Right atrium auricular region (tissue), 2 donors: ENCODE data around the gene NAT9. TPM values are rescaled to one million over a fixed set of nuclear protein-coding genes. Genes with fewer than 3 reads are reported as not detected.
A peak's percentile ranks its signal among the peaks of the same experiment; 100 is the strongest.

Source experiments
- DNase-seq: peaks from one replicate; pipeline ENCODE4 v3.0.0-alpha.2; 2019; ENCODE audit warnings: low spot score
- H3K27ac ChIP-seq, 2 donors: fragments of 200-600 bp; sonication (generic); 1 replicate in 1 of 2; 2 replicates in 1 of 2; pipeline ENCODE4 v1.5.1; 2016 to 2019
- H3K27me3 ChIP-seq, 2 donors: fragments of 200-600 bp; sonication (generic); one replicate each; pipeline versions ENCODE4 v1.5.1 to v1.6.0; 2017 to 2019
- H3K36me3 ChIP-seq: fragments of 200-600 bp; sonication (generic); one replicate; pipeline ENCODE4 v1.5.1; 2016
- H3K4me1 ChIP-seq, 2 donors: fragments of 200-600 bp; sonication (generic); one replicate each; pipeline versions ENCODE4 v1.5.1 to v1.6.0; 2017 to 2019
- H3K4me3 ChIP-seq, 2 donors: fragments of 200-600 bp; sonication (generic); 1 replicate in 1 of 2; 2 replicates in 1 of 2; pipeline ENCODE4 v1.5.1; 2017 to 2019; ENCODE audit warnings: mild to moderate bottlenecking in 1 of 2, moderate library complexity in 1 of 2
- H3K9me3 ChIP-seq, 2 donors: fragments of 200-600 bp; sonication (generic); one replicate each; pipeline ENCODE4 v1.5.1; 2019
- CTCF ChIP-seq, 2 donors: fragments of 200-600 bp; sonication (generic); IDR thresholded peaks; one replicate each; pipeline ENCODE4 v1.5.1; 2019; ENCODE audit warnings: antibody characterized with exemption in 2 of 2
- total RNA-seq, 2 donors: library from RNA; depleted of rRNA; stranded (reverse); fragments of >200 nt; gene quantifications; one replicate each; pipeline ENCODE4 v1.1.0, GENCODE V29; 2016

The NAT9 gene
- total RNA-seq, 2 donors from 2014 or later, result 16.2 to 18.7 TPM

GRCh38 chr17:74779948-74780400, 3.8 kb upstream of the NAT9 start:
- peak; percentile 78 for DNase-seq
- Histone ChIP-seq H3K4me1 (peaks cover 0 to 24% of the 10 kb centered on the region in 2 donors), H3K9me3 (no peaks in the 10 kb centered on the region), H3K27me3 (no peaks in the 10 kb centered on the region), H3K36me3 (no peaks in the 10 kb centered on the region), H3K27ac (peak overlapping the region in 1 of 2 donors; percentile 3), H3K4me3 (no peak overlapping the region)
- no peak for TF ChIP-seq CTCF (IDR thresholded peaks at IDR 0.05)

GRCh38 chr17:74779501-74779900, 3.4 kb upstream of the NAT9 start:
- Histone ChIP-seq H3K36me3 (no peaks in the 10 kb centered on the region), H3K4me1 (peaks cover 0 to 29% of the 10 kb centered on the region in 2 donors), H3K27me3 (no peaks in the 10 kb centered on the region), H3K9me3 (no peaks in the 10 kb centered on the region), H3K4me3 (no peak overlapping the region), H3K27ac (peak overlapping the region in 1 of 2 donors; percentile 3)
- no peak for TF ChIP-seq CTCF (IDR thresholded peaks at IDR 0.05)
- no peak for DNase-seq

GRCh38 chr17:74778960-74779359, 2.8 kb upstream of the NAT9 start:
- TF ChIP-seq CTCF (IDR thresholded peaks at IDR 0.05), result no peak
- Histone ChIP-seq H3K36me3 (no peaks in the 10 kb centered on the region), H3K27me3 (no peaks in the 10 kb centered on the region), H3K4me3 (no peak overlapping the region), H3K9me3 (no peaks in the 10 kb centered on the region), H3K27ac (no peak overlapping the region), H3K4me1 (peaks cover 0 to 33% of the 10 kb centered on the region in 2 donors)
- DNase-seq, result no peak

GRCh38 chr17:74777901-74778515, 1.9 kb upstream of the NAT9 start:
- Histone ChIP-seq H3K4me3 (no peak overlapping the region), H3K4me1 (peaks cover 0 to 40% of the 10 kb centered on the region in 2 donors), H3K36me3 (peaks cover 8% of the 10 kb centered on the region), H3K9me3 (no peaks in the 10 kb centered on the region), H3K27ac (no peak overlapping the region), H3K27me3 (no peaks in the 10 kb centered on the region)
- no peak for DNase-seq
- TF ChIP-seq CTCF (IDR thresholded peaks at IDR 0.05), result no peak

GRCh38 chr17:74776990-74777389, 845 bp upstream of the NAT9 start:
- TF ChIP-seq CTCF (IDR thresholded peaks at IDR 0.05), result no peak
- H3K27ac ChIP-seq, result peak overlapping the region in 1 of 2 donors; percentile 75

More at GRCh38 chr17:74776990-74777389, 845 bp upstream of the NAT9 start:
- Histone ChIP-seq H3K27me3 (no peaks in the 10 kb centered on the region), H3K36me3 (peaks cover 18% of the 10 kb centered on the region), H3K4me1 (peaks cover 0 to 40% of the 10 kb centered on the region in 2 donors), H3K4me3 (peak overlapping the region; percentile 88 to 95), H3K9me3 (no peaks in the 10 kb centered on the region)
- DNase-seq, result no peak
